GM12891 (cell line): Measurements from ENCODE around the gene MXD1. TPM values are rescaled to one million over a fixed set of nuclear protein-coding genes. Genes with fewer than 3 reads are reported as not detected.
"Not testable (repeated sequence)": the region's sequence is repeated elsewhere in the genome, so short reads cannot be mapped to it uniquely, and the experiment has no call there.

Experiments
- DNase-seq: peaks from one replicate; pipeline ENCODE4 v3.0.0; 2011; ENCODE audit warnings: low spot score; ENCODE audit not compliant: insufficient read length
- FAIRE-seq: peaks from 2 replicates; lab custom pipeline; 2011; peaks lifted over from hg19 to GRCh38; lab: Jason Lieb, UNC
- PAX5 ChIP-seq: IDR thresholded peaks from 2 replicates; pipeline ENCODE4 v1.6.1; 2011; ENCODE audit warnings: low read length, moderate library complexity, mild to moderate bottlenecking; ENCODE audit not compliant: insufficient read depth, severe bottlenecking
- POLR2A ChIP-seq: IDR thresholded peaks from 2 replicates; pipeline ENCODE4 v1.6.1; 2011; ENCODE audit warnings: low read depth, low read length, control low read depth
- POLR2AphosphoS5 ChIP-seq: IDR thresholded peaks from 2 replicates; pipeline ENCODE4 v1.6.1; 2011; ENCODE audit warnings: low read depth, low read length, control low read depth
- POU2F2 ChIP-seq: IDR thresholded peaks from 2 replicates; pipeline ENCODE4 v1.6.1; 2011; ENCODE audit warnings: low read depth, mild to moderate bottlenecking, control low read depth, low read length, moderate library complexity
- SPI1 ChIP-seq: IDR thresholded peaks from 2 replicates; pipeline ENCODE4 v1.6.1; 2011; ENCODE audit warnings: low read depth, low read length, control low read depth
- TAF1 ChIP-seq: IDR thresholded peaks from 2 replicates; pipeline ENCODE4 v1.6.1; 2011; ENCODE audit warnings: low read depth, low read length, control low read depth
- polyA plus RNA-seq: library from polyadenylated mRNA; unstranded; fragments of >200 nt; gene quantifications from one replicate; pipeline ENCODE4 v1.2.1, GENCODE V29; 2012; ENCODE audit warnings: low read depth, missing spikeins, inconsistent platforms; ENCODE audit not compliant: missing spikeins

MXD1 gene, protein sequence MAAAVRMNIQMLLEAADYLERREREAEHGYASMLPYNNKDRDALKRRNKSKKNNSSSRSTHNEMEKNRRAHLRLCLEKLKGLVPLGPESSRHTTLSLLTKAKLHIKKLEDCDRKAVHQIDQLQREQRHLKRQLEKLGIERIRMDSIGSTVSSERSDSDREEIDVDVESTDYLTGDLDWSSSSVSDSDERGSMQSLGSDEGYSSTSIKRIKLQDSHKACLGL
- polyA plus RNA-seq: 4.5 TPM

DNA sequence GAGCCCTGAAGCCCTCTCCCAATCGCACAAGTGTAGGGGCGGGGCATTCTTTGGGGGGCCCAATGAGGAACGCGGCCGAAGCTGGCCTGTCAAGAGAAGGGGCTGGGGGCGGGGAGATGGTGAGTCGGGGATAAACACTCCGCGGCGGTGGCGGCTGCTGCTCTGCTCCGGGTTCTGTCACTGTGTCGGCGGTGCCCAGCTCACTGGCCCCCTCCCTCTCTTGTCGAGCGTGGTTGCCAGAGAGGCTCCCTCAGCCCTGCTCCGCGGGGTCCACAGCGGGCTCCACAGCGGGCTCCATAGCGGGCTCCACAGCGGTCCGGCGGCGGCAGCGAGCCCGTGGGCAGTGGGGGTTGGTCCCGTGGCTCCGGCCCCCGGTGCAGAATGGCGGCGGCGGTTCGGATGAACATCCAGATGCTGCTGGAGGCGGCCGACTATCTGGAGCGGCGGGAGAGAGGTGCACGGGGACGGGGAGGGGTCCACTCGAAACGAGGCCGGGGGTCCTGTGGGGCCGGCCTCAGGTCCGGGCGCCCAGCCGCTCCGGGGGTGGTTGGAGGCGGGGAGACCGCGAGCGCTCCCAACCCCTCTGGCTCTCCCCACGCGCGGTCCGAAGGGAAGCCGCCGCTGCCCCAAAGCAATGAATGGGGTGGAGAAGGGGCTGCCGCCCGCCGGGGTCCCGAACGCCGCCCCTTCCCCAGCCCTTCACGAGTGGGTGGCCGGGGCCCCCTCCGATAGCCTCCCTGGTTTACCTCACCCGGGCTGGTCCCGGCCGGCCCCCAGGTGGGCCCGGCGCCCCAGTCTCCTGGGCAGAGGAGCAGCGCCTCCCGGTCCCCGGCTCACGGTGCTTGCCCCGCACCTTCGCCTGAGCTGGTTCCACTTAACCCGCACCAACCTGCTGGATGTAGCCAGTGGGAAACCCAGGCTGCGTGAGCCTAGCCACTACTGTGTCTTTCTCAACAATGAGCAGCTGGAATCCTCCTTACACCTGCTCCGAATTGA is at the start of gene MXD1:
Gene MXD1 (plus strand): TSS at position 160 of the 996 bp plus-strand sequence. CDS start 222 bp downstream, at position 382.
- no peak for FAIRE-seq
- TF ChIP-seq POLR2A: peak; percentile 75
- peak; percentile 56; the same call in 1 of the 2 replicates for TF ChIP-seq POLR2AphosphoS5
- TF ChIP-seq SPI1: no peak
- TF ChIP-seq TAF1: peak; percentile 65; the same call in 1 of the 2 replicates
- no peak for TF ChIP-seq PAX5
- no peak; the same call in 1 of the 2 replicates for TF ChIP-seq POU2F2
- DNase-seq: no peak

DNA sequence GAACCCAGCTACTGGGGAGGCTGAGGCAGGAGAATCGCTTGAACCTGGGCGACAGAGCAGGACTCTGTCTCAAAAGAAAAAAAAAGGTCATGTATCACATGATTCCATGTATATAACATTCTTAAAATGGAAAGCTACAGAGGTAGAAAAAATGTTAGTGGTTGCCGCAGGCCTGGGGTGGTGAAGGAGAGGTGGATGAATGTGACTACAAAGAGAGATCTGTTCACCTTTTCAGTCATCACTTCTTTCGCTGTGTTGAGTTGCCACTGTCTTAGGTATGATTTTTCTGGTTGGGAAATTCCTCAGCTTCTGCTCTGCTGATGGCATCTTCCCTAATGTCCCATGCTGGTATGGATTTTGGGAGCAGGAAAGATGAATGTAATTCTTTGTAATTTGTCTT is 26.5 kb upstream of the MXD1 start:
- DNase-seq (no peak), FAIRE-seq (no peak)
- no peak for TF ChIP-seq POU2F2
- no peak for TF ChIP-seq POLR2AphosphoS5
- no peak for TF ChIP-seq SPI1
- no peak for TF ChIP-seq POLR2A
- TF ChIP-seq PAX5: no peak
- no peak for TF ChIP-seq TAF1

DNA sequence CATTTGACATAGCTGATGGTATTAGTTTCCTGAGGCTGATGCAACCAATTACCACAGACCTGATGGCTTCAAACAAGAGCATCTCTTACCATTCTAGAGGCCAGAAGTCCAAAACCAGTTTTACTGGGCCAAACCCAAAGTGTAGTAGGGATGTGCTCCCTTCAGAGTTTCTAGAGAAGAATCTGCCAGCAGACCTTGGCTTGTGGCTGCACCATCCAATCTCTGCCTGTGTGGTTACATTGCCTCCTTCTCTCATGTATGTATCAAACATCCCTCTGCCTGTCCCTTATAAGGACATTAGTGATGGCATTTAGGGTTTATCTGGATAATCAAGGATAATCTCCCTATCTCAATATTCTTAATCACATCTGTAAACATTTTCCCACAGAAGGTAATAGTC is 25.6 kb upstream of the MXD1 start:
- FAIRE-seq: no peak

DNA sequence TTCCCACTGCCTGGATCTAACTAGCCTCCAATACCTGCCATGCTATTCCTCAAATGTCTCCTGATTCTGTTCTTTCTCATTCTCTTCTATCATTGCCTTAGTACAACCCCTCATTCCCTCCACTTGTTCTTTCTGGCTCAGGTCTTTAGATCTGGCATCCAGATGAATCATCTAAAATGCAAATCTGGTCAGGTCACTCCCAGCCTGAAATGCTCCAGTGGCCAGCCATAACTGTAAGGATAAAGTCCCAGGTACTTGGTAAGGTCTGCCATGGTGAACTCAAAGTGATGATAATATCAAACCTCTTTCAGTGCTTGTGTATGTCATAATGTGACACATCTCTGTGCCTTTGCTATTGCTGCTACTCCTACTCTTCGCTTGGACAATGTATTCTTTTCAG is 24.0 kb upstream of the MXD1 start:
- TF ChIP-seq POLR2A (no peak), PAX5 (no peak), POLR2AphosphoS5 (no peak), POU2F2 (no peak), SPI1 (no peak)
- DNase-seq: no peak
- no peak for FAIRE-seq

More for the DNA sequence above, 25.6 kb upstream of the MXD1 start:
- DNase-seq: no peak
- no peak for TF ChIP-seq POLR2A
- no peak for TF ChIP-seq PAX5
- no peak for TF ChIP-seq POU2F2
- no peak for TF ChIP-seq SPI1
- TF ChIP-seq TAF1: no peak
- TF ChIP-seq POLR2AphosphoS5: no peak

DNA sequence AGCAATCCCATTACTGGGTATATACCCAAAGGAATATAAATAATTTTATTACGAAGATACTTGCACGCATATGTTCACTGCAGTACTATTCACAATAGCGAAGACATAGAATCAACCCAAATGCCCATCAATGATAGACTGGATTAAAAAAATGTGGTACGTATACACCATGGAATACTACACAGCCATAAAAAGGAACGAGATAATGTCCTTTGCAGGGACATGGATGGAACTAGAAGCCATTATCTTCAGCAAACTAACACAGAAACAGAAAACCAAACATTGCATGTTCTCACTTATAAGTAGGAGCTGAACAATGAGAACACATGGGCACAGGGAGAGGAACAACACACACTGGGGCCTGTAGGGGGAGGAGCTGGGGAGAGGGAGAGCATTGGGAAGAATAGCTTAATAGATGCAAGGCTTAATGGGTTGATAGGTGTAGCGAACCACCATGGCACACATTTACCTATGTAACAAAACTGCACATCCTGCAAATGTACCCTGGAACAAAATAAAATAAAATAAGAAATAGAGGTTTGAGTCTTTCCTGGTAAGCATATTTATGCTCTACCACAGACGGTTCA is 22.0 kb upstream of the MXD1 start:
- FAIRE-seq: not testable (repeated sequence)

DNA sequence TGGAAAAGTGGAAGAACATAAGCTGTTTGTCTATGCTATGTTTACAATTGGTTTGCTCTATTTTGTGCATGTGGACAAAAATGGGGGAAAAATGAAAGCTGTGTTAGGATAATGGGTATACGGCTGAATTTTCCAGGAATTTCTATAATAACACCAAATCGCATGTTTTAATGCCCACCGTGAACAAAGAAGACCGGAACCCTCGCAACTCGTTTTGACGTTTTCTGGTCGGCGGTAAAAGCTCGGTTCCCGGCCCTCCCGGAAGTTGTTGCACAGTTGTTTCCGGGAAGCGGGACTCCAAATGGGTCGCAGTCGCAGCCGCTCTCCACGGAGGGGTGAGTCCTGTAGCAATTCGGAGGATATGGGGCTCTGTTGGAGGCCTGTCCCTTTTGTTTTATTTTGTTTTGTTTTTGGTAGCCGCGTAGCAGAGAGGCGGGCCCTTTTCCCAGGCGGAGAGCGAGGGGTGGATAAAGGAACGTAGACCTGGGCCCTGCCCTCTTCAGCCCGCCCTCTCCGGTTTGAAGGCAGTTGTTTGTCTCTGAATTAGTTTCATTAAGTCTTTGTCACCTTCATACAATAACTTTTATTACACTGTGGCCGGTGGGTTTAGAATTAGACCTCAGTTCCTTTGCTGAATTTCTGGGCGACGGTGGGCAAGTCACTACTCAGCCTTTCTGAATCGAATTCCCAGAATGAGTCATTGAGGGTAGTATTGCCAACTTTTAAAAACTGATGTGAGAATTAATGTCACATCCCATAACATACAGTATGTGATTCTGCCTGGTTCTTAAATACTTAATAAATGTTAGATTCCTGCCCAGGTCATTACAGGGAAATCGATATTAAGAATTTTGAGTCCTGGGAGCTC is 21.0 kb upstream of the MXD1 start, which contains the start of gene SNRNP27:
Gene SNRNP27 (plus strand): TSS at position 273 of the 868 bp plus-strand sequence. CDS start 29 bp downstream, at position 302.
- TF ChIP-seq PAX5 (no peak), POU2F2 (0 out of 2 replicates have a peak, but pooled peaks have one; percentile 29), POLR2AphosphoS5 (peak; percentile 74), TAF1 (peak; percentile 100), POLR2A (peak; percentile 66), SPI1 (no peak)
- FAIRE-seq: peak; percentile 56
- peak; percentile 61 for DNase-seq

More for the DNA sequence above, 22.0 kb upstream of the MXD1 start:
- not testable (repeated sequence) for DNase-seq

DNA sequence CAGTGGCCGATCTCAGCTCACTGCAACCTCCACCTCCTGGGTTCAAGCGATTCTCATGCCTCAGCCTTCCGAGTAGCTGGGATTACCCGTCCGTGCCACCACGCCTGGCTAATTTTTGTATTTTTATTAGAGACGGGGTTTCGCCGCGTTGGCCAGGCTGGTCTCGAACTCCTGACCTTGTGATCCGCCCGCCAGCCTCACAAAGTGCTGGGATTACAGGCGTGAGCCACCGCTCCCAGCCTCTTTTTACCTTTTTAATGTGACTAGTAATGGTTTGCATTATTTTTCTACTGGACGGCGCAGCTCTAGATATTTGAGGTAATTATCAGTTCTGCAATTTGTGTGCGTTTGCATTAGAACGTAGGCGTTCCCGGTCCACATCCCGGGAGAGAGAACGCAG is 20.2 kb upstream of the MXD1 start:
- DNase-seq, FAIRE-seq: not testable (repeated sequence)

DNA sequence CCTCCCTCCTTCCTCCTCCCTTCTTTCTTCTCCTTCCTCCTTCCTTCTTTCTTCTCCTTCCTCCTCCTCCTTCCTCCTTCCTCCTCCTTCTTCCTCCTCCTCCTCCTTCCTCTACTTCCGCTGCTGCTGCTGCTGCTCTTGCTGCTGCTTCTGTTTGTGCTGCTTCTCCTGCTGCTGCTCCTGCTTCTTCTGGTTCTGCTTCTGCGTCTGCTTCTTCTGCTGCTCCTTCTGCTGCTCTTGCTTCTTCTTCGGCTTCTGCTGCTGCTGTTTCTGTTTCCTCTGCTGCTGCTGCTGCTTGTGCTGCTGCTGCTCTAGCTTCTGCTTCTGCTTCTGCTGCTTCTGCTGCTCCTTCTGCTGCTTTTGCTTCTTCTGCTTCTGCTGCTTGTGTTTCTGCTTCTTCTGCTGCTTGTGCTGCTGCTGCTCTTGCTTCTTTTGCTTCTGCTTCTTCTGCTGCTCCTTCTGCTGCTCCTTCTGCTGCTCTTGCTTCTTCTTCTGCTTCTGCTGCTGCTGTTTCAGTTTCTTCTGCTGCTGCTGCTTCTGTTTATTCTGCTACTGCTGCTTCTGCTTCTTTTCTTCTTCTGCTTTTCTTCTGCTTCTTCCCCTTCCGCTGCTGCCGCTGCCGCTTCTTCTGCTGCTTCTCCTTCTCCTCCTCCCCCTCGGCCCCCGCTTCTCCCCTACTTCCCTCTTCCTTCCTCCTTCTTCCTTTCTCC is 12.5 kb upstream of the MXD1 start:
- DNase-seq (no peak), FAIRE-seq (peak; percentile 77)
- TF ChIP-seq SPI1 (peak; percentile 26; the same call in 1 of the 2 replicates), POU2F2 (no peak)

DNA sequence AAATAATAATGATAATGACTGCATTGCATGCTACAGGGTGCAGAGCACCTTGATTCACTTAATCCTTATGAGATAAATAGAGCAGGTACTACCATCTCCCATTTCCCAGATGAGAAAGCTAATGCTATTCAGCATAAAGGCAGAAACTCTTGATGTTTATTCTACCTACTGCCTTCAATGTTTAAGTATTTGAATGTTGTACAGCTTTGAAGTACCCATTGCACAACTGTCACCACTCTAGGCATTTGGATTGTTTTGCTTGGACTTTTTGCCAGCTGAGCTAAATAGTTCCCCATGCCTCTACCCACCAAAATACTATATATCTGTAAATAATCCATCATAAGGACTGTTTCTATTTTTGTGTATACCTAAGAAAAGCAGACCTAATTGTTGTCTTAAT is 7.7 kb upstream of the MXD1 start:
- TF ChIP-seq POU2F2 (no peak), POLR2AphosphoS5 (no peak), POLR2A (no peak), TAF1 (no peak), PAX5 (no peak), SPI1 (no peak)
- no peak for DNase-seq
- FAIRE-seq: no peak
